ENCODE data around the gene CLEC11A. TPM values are rescaled to one million over a fixed set of nuclear protein-coding genes. Genes with fewer than 3 reads are reported as not detected.

Gene CLEC11A
- total RNA-seq, 2 experiments from 2014 or later = 2.0 to 4.5 TPM

DNA sequence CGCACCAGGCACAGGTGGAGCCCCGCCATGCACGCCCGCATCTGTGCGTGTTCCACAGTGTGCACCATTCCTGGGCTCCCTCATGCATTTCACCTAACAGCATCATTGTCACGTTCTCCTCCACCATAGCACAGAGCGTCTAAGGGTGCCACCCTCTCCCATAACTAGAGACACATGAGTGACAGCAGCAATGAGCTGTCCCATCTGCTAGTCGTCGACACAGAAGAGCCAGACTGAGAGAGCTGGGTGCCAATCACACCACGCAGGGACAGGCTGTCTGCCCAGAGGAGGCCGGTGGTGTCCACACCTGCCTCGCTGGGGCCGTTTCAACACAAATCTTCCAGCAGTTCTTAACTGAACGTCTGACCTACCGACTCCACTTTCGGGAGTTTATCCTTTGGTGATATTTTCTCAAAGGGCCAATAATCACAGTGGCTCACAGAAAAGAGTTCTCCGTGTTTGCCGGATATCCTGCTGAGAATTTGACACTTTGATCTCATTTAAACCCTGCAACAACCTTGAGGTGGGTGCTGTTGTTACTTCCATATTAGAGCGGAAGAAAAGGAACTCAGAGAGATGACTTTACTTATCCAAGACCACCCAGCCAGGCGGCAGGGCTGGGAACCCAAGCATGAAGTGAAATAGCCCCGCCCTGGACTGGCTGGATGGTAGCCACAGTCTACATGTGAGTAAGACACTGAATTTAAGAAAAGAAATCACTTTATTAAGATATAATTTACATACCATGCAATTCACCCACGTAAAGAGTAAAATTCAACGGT lies 16.2 kb downstream of the CLEC11A start:
- Histone ChIP-seq H3K79me2 (ENCODE audit: insufficient read depth, low read depth, low read length) (no peaks in the 10 kb centered on the region), H3K4me3 (ENCODE audit: low read depth, low read length, poor library complexity, severe bottlenecking) (no peak overlapping the region), H3K9me3 (ENCODE audit: low read length) (no peaks in the 10 kb centered on the region), H3K4me1 (ENCODE audit: insufficient read depth, low read length, poor library complexity, severe bottlenecking) (no peaks in the 10 kb centered on the region), H2AFZ (ENCODE audit: low read length) (no peak overlapping the region), H3K36me3 (ENCODE audit: insufficient read depth, low read length) (no peaks in the 10 kb centered on the region), H3K27ac (ENCODE audit: low read depth, low read length, poor library complexity, severe bottlenecking) (no peak overlapping the region), H4K20me1 (ENCODE audit: insufficient read depth, low read length) (no peaks in the 10 kb centered on the region), H3K9me2 (ENCODE audit: insufficient read depth, low read length) (no peaks in the 10 kb centered on the region), H3K4me2 (ENCODE audit: low read length) (no peak overlapping the region)
- intact Hi-C loops (cut with micrococcal nuclease; ENCODE audit: unreplicated experiment) = no loop called here
- POLR2A ChIA-PET = no interaction called here
- DNase-seq (ENCODE audit: low spot score) = no peak
- CTCF ChIA-PET (ENCODE audit: unreplicated experiment) = no interaction called here
- TF ChIP-seq, protein P1, sequence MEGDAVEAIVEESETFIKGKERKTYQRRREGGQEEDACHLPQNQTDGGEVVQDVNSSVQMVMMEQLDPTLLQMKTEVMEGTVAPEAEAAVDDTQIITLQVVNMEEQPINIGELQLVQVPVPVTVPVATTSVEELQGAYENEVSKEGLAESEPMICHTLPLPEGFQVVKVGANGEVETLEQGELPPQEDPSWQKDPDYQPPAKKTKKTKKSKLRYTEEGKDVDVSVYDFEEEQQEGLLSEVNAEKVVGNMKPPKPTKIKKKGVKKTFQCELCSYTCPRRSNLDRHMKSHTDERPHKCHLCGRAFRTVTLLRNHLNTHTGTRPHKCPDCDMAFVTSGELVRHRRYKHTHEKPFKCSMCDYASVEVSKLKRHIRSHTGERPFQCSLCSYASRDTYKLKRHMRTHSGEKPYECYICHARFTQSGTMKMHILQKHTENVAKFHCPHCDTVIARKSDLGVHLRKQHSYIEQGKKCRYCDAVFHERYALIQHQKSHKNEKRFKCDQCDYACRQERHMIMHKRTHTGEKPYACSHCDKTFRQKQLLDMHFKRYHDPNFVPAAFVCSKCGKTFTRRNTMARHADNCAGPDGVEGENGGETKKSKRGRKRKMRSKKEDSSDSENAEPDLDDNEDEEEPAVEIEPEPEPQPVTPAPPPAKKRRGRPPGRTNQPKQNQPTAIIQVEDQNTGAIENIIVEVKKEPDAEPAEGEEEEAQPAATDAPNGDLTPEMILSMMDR (conservative IDR thresholded peaks at IDR 0.05; ENCODE audit: low read length) = no peak
- TF ChIP-seq EZH2phosphoT487 (IDR thresholded peaks at IDR 0.05; ENCODE audit: borderline replicate concordance, low read depth, low read length) = no peak
- no TSS peak for BruUV-seq (replicated peaks)

DNA sequence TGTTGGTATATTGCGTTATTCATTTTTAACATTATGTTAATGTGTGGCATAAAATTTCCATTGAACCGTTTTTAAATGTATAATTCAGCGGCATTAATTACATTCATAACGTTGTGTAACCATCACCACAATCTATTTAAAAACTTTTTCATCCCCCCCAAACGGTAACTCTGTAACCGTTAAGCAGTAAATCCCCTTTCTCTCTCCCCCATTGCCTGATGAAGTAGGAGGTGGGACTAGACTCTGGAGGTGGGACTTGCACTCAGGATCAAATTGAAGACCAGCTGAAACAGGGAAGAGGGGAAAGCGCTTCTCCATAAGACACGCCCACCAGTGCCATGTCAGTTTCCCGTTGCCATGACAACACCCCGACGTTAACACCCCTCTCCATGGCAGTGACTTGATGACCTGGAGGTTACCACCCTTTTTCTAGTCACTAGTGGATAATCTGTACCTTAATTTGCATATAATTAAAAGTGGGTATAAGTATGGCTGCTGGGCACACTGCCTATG lies 16.8 kb downstream of the CLEC11A start:
- TF ChIP-seq, protein P1 (conservative IDR thresholded peaks at IDR 0.05; ENCODE audit: low read length) = no peak
- no peak for TF ChIP-seq EZH2phosphoT487 (IDR thresholded peaks at IDR 0.05; ENCODE audit: borderline replicate concordance, low read depth, low read length)
- no TSS peak for BruUV-seq (replicated peaks)
- POLR2A ChIA-PET = no interaction called here
- Histone ChIP-seq H4K20me1 (ENCODE audit: insufficient read depth, low read length) (no peaks in the 10 kb centered on the region), H3K4me1 (ENCODE audit: insufficient read depth, low read length, poor library complexity, severe bottlenecking) (no peaks in the 10 kb centered on the region), H3K9me2 (ENCODE audit: insufficient read depth, low read length) (no peaks in the 10 kb centered on the region), H3K4me2 (ENCODE audit: low read length) (no peak overlapping the region), H2AFZ (ENCODE audit: low read length) (no peak overlapping the region), H3K36me3 (ENCODE audit: insufficient read depth, low read length) (no peaks in the 10 kb centered on the region), H3K4me3 (ENCODE audit: low read depth, low read length, poor library complexity, severe bottlenecking) (no peak overlapping the region), H3K27ac (ENCODE audit: low read depth, low read length, poor library complexity, severe bottlenecking) (no peak overlapping the region), H3K79me2 (ENCODE audit: insufficient read depth, low read depth, low read length) (no peaks in the 10 kb centered on the region), H3K9me3 (ENCODE audit: low read length) (no peaks in the 10 kb centered on the region)
- intact Hi-C loops (cut with micrococcal nuclease; ENCODE audit: unreplicated experiment) = no loop called here
- CTCF ChIA-PET (ENCODE audit: unreplicated experiment) = no interaction called here
- no peak for DNase-seq (ENCODE audit: low spot score)

Data from OCI-LY7 (cell line).